ENCODE measurements around the gene EMX2.
A peak's percentile ranks its signal among the peaks of the same experiment; 100 is the strongest.

Gene EMX2

DNA sequence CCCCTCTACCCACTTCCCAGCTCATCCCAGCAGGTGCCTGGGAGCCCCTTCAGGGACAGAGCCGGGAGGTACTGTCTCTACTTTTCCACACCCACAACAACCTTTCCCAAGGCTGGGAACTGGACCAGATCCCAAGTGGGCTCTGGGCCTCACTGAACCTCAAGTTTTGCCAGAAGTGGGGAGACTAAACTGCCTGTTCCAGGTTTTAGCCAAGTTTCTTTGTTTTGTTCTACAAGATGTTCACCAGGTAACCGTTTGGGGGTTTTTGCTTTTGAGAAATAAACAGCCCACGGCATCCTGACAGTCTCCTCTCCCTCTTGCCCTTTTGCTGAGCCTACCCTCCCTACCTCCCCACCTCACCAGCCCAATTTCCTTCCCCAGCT, 10.6 kb upstream of the EMX2 start:
- H3K4me1 ChIP-seq (ENCODE audit: control insufficient read depth in 1 of 2, insufficient read depth in 2 of 2, low read length in 2 of 2): peaks cover 2 to 5% of the 10 kb centered on the region in 2 experiments
- H2AK5ac ChIP-seq (ENCODE audit: low read length): no peak overlapping the region
- H4K91ac ChIP-seq (ENCODE audit: low read depth, low read length): no peak overlapping the region
- no peak overlapping the region for H3K4me2 ChIP-seq (ENCODE audit: low read length)
- no peak overlapping the region for H3K4me3 ChIP-seq (ENCODE audit: low read depth, low read length)
- H3K23ac ChIP-seq (ENCODE audit: low read length): no peak overlapping the region
- peaks cover 3% of the 10 kb centered on the region for H3K9me3 ChIP-seq (ENCODE audit: insufficient read depth, low read depth, low read length)
- no peak overlapping the region for H3K18ac ChIP-seq (ENCODE audit: low read length)
- no peak overlapping the region for H4K12ac ChIP-seq (ENCODE audit: low read depth, low read length)
- H3K9ac ChIP-seq (ENCODE audit: low read length): no peak overlapping the region
- WGBS (ENCODE audit: extremely low coverage, insufficient coverage, insufficient read length): no CpG with 5 or more reads among the region's 3 CpGs
- H3K27ac ChIP-seq (ENCODE audit: low read depth, low read length): no peak overlapping the region
- H2BK12ac ChIP-seq (ENCODE audit: low read length): no peak overlapping the region
- H2AFZ ChIP-seq (ENCODE audit: insufficient read depth, low read length, poor library complexity): no peak overlapping the region
- H3K36me3 ChIP-seq (ENCODE audit: control insufficient read depth in 1 of 2, insufficient read depth in 2 of 2, low read length in 2 of 2): no peaks in the 10 kb centered on the region
- no peaks in the 10 kb centered on the region for H3K79me2 ChIP-seq (ENCODE audit: control insufficient read depth, insufficient read depth, low read length, poor library complexity)
- DNase-seq: no peak
- no peak overlapping the region for H2BK120ac ChIP-seq (ENCODE audit: insufficient read depth, low read length, poor library complexity)
- no peak overlapping the region for H3K14ac ChIP-seq (ENCODE audit: low read length)
- no peak overlapping the region for H2BK5ac ChIP-seq (ENCODE audit: low read depth, low read length, poor library complexity)
- peaks cover 67% of the 10 kb centered on the region for H3K27me3 ChIP-seq (ENCODE audit: insufficient read depth, low read length)
- H4K8ac ChIP-seq (ENCODE audit: low read depth, low read length): no peak overlapping the region
- no peaks in the 10 kb centered on the region for H3K79me1 ChIP-seq (ENCODE audit: low read length)
- H3K4ac ChIP-seq (ENCODE audit: low read depth, low read length): no peak overlapping the region

DNA sequence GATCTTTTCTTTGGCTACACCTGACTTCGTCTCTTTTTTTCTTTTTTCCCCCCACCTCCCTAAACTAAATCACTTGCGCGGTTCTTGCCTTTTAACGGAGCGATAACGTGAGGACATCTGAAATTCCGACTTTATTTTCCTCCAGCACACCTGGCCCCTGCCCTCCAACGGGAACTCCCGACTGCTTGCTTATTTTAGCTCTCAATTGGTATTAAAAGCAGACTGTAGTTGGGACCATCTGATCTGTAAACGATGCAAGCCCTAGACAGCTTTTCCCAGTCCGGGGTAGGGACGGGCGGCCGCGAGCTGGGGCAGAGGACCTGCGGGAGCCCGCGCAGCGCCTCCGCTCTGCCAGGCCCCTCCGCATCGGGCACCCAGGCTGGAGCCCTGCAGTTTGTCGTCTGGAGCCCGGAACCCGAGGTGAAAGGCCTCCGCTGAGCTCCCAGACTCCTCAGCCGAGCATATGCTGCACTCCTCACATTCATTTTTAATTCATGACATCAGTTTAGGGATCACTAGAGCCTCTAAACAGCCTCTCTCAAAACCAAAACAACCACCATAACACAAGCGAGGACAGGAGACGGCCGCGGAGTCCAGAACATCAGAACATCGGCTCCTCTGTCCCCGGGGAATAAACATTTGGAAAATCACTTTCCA, 10.0 kb upstream of the EMX2 start:
- Histone ChIP-seq H3K27me3 (ENCODE audit: insufficient read depth, low read length) (peaks cover 72% of the 10 kb centered on the region), H3K79me2 (ENCODE audit: control insufficient read depth, insufficient read depth, low read length, poor library complexity) (no peaks in the 10 kb centered on the region), H3K9ac (ENCODE audit: low read length) (no peak overlapping the region), H3K36me3 (ENCODE audit: control insufficient read depth in 1 of 2, insufficient read depth in 2 of 2, low read length in 2 of 2) (no peaks in the 10 kb centered on the region), H3K79me1 (ENCODE audit: low read length) (no peaks in the 10 kb centered on the region), H4K91ac (ENCODE audit: low read depth, low read length) (no peak overlapping the region), H2BK12ac (ENCODE audit: low read length) (no peak overlapping the region), H3K4me3 (ENCODE audit: low read depth, low read length) (no peak overlapping the region), H3K4me1 (ENCODE audit: control insufficient read depth in 1 of 2, insufficient read depth in 2 of 2, low read length in 2 of 2) (peaks cover 2 to 7% of the 10 kb centered on the region in 2 experiments), H3K23ac (ENCODE audit: low read length) (no peak overlapping the region), H3K4me2 (ENCODE audit: low read length) (no peak overlapping the region), H4K8ac (ENCODE audit: low read depth, low read length) (no peak overlapping the region), H2AFZ (ENCODE audit: insufficient read depth, low read length, poor library complexity) (no peak overlapping the region), H3K18ac (ENCODE audit: low read length) (no peak overlapping the region), H2BK120ac (ENCODE audit: insufficient read depth, low read length, poor library complexity) (no peak overlapping the region), H2BK5ac (ENCODE audit: low read depth, low read length, poor library complexity) (no peak overlapping the region), H2AK5ac (ENCODE audit: low read length) (no peak overlapping the region), H3K4ac (ENCODE audit: low read depth, low read length) (no peak overlapping the region), H3K14ac (ENCODE audit: low read length) (no peak overlapping the region), H3K27ac (ENCODE audit: low read depth, low read length) (no peak overlapping the region), H4K12ac (ENCODE audit: low read depth, low read length) (no peak overlapping the region), H3K9me3 (ENCODE audit: insufficient read depth, low read depth, low read length) (peaks cover 4% of the 10 kb centered on the region)
- no peak for DNase-seq
- WGBS (ENCODE audit: extremely low coverage, insufficient coverage, insufficient read length): no CpG with 5 or more reads among the region's 33 CpGs

DNA sequence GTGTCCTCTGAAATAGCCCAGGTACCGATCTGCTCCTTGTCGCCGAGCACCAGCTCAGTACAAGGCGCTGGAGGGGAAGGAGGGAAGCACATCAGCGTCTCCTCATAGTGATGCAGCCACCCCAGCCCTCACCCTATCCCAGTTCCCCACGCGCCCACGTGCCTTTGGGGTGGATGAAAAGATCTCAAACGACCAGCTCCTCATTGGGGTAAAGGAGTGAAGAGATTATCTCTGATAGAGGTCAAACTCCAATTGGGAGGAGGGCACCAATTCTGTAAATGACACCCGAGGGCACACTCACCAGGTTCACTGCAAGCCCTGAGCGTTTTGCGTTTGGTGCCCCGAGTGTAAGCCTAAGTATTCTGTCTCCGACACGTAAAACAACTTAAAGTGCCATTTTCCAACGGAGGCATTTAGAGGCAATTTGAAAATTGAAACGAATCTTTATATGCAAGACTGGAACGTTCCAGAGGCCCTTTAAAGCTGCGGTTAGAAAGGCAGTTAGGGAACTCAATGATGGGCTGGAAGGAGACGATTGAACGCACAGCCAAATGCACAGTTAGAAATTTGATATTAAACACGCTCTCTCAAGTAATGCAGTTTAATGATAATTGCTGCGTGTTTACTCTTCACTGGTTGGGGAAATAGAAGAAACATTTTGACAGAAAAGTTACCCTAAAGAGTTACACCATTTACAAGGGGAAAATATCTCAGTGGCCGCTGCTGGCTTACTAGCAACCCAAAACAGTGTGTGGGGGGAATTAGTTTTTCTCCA, 8.9 kb upstream of the EMX2 start:
- no peak overlapping the region for H3K9ac ChIP-seq (ENCODE audit: low read length)
- H2AK5ac ChIP-seq (ENCODE audit: low read length): no peak overlapping the region
- no peak overlapping the region for H4K91ac ChIP-seq (ENCODE audit: low read depth, low read length)
- no peaks in the 10 kb centered on the region for H3K79me2 ChIP-seq (ENCODE audit: control insufficient read depth, insufficient read depth, low read length, poor library complexity)
- no peaks in the 10 kb centered on the region for H3K79me1 ChIP-seq (ENCODE audit: low read length)
- no peak overlapping the region for H2BK120ac ChIP-seq (ENCODE audit: insufficient read depth, low read length, poor library complexity)
- no peak overlapping the region for H3K4ac ChIP-seq (ENCODE audit: low read depth, low read length)
- H4K12ac ChIP-seq (ENCODE audit: low read depth, low read length): no peak overlapping the region
- no peak overlapping the region for H2BK12ac ChIP-seq (ENCODE audit: low read length)
- WGBS (ENCODE audit: extremely low coverage, insufficient coverage, insufficient read length): no CpG with 5 or more reads among the region's 24 CpGs
- H3K14ac ChIP-seq (ENCODE audit: low read length): no peak overlapping the region
- peaks cover 4% of the 10 kb centered on the region for H3K9me3 ChIP-seq (ENCODE audit: insufficient read depth, low read depth, low read length)
- no peak overlapping the region for H2BK5ac ChIP-seq (ENCODE audit: low read depth, low read length, poor library complexity)
- H3K27ac ChIP-seq (ENCODE audit: low read depth, low read length): no peak overlapping the region
- no peaks in the 10 kb centered on the region for H3K36me3 ChIP-seq (ENCODE audit: control insufficient read depth in 1 of 2, insufficient read depth in 2 of 2, low read length in 2 of 2)
- H4K8ac ChIP-seq (ENCODE audit: low read depth, low read length): no peak overlapping the region
- peak overlapping the region; percentile 37 for H3K23ac ChIP-seq (ENCODE audit: low read length)
- peaks cover 2 to 9% of the 10 kb centered on the region in 2 experiments for H3K4me1 ChIP-seq (ENCODE audit: control insufficient read depth in 1 of 2, insufficient read depth in 2 of 2, low read length in 2 of 2)
- H2AFZ ChIP-seq (ENCODE audit: insufficient read depth, low read length, poor library complexity): no peak overlapping the region
- H3K18ac ChIP-seq (ENCODE audit: low read length): no peak overlapping the region
- H3K27me3 ChIP-seq (ENCODE audit: insufficient read depth, low read length): peaks cover 78% of the 10 kb centered on the region
- H3K4me2 ChIP-seq (ENCODE audit: low read length): no peak overlapping the region
- no peak for DNase-seq
- no peak overlapping the region for H3K4me3 ChIP-seq (ENCODE audit: low read depth, low read length)

DNA sequence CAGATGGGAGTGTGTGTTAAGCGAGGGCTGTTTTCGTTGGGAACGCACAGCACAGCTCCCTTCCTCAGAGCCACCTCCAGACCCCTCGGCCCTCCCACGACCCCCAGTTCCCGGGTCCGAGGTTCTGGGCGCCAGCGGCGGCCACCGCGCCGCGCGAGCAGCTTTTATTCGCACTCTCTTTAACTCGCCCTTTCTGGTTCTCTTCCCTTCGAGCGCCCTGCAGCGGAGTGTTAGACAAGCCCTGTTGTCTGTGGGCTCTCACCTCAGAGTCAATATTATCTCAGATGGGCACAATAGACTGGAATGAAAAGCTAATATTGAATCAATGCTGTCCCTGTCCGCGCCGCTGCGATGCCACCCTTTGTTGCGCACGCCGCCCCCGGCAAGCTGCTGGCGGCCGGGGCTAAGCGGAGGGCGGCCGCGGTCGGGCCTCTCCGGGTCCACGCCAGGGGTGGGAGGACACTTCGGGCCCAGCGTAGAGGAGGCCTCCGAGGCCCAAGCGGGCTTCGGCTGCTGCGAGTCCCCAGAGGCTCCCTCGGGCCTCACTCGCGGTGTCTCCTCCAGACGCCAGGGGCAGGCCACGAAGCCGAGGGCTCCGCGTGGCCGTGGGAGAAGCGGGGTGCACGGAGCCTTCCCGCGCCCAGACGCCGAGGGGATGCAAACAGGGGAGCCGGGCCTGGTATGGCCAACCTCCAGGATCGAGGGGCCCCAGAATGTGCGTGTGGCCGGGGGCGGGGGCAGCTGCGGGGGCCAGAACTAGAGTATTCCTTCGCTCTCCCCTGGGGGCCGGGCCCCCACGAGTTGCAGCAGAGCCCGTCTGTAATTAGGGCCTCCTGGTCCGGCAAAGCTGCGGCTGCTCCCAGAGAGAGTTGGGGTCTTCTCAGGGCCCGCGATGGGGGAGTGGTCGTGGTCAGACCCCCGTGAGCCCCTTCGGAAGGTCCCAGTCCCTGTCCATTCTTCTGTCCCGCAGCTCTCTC, 7.9 kb upstream of the EMX2 start:
- Histone ChIP-seq H4K8ac (ENCODE audit: low read depth, low read length) (no peak overlapping the region), H2BK12ac (ENCODE audit: low read length) (no peak overlapping the region), H3K36me3 (ENCODE audit: control insufficient read depth in 1 of 2, insufficient read depth in 2 of 2, low read length in 2 of 2) (no peaks in the 10 kb centered on the region), H3K9ac (ENCODE audit: low read length) (no peak overlapping the region), H3K9me3 (ENCODE audit: insufficient read depth, low read depth, low read length) (peaks cover 4% of the 10 kb centered on the region), H3K27me3 (ENCODE audit: insufficient read depth, low read length) (peaks cover 84% of the 10 kb centered on the region), H3K4me2 (ENCODE audit: low read length) (peak overlapping the region; percentile 69), H3K4me3 (ENCODE audit: low read depth, low read length) (no peak overlapping the region), H4K91ac (ENCODE audit: low read depth, low read length) (no peak overlapping the region), H3K79me1 (ENCODE audit: low read length) (no peaks in the 10 kb centered on the region), H2AK5ac (ENCODE audit: low read length) (no peak overlapping the region), H3K23ac (ENCODE audit: low read length) (no peak overlapping the region), H3K27ac (ENCODE audit: low read depth, low read length) (no peak overlapping the region), H3K79me2 (ENCODE audit: control insufficient read depth, insufficient read depth, low read length, poor library complexity) (no peaks in the 10 kb centered on the region), H2AFZ (ENCODE audit: insufficient read depth, low read length, poor library complexity) (peak overlapping the region; percentile 32), H3K4me1 (ENCODE audit: control insufficient read depth in 1 of 2, insufficient read depth in 2 of 2, low read length in 2 of 2) (peaks cover 2 to 9% of the 10 kb centered on the region in 2 experiments), H2BK120ac (ENCODE audit: insufficient read depth, low read length, poor library complexity) (no peak overlapping the region), H4K12ac (ENCODE audit: low read depth, low read length) (no peak overlapping the region), H2BK5ac (ENCODE audit: low read depth, low read length, poor library complexity) (no peak overlapping the region), H3K14ac (ENCODE audit: low read length) (no peak overlapping the region), H3K4ac (ENCODE audit: low read depth, low read length) (no peak overlapping the region), H3K18ac (ENCODE audit: low read length) (no peak overlapping the region)
- WGBS (ENCODE audit: extremely low coverage, insufficient coverage, insufficient read length): no CpG with 5 or more reads among the region's 76 CpGs
- DNase-seq: no peak
